Melanocyte of skin (primary cell): ENCODE data around the gene TCP11L1. TPM values are rescaled to one million over a fixed set of nuclear protein-coding genes. Genes with fewer than 3 reads are reported as not detected.

Experiments used
- small RNA-seq, 2 donors: library from RNA; depleted of rRNA; stranded (forward); fragments of <200 nt; gene quantifications; one replicate each; pipeline ENCODE3, GENCODE V24; 2012
- total RNA-seq, 2 donors: library from RNA; depleted of rRNA; stranded (reverse); fragments of >200 nt; gene quantifications; 2 replicates each; pipeline ENCODE4 v1.2.3, GENCODE V29; 2012

Gene TCP11L1
- 10 to 100 TPM; 17.9 to 18.6 TPM for total RNA-seq

GRCh38 chr11:33039274-33040032, at the start of gene TCP11L1:
TSS of gene TCP11L1 (plus strand) at chr11:33039572. CDS start at chr11:33043774, 4,202 bp downstream.

GRCh38 chr11:33015621-33016551, 23.5 kb upstream of the TCP11L1 start, which contains the start of gene DEPDC7:
TSS of gene DEPDC7 (plus strand) at chr11:33015878. CDS start at chr11:33015956, 78 bp downstream.

Small RNA genes lying within 50 kb of the gene (small RNA-seq; reads per million reads assigned to genes)
- gene RF00019 = 0 reads per million in 2 donors

Other genes with a start within 250 kb of the TCP11L1 start
- gene CCDC73, start 244.9 kb upstream of the TCP11L1 start, total RNA-seq = not detected
- 1 to 10 TPM; 2.3 to 3.4 TPM for gene PRRG4, start 209.6 kb upstream of the TCP11L1 start, total RNA-seq
- gene QSER1, start 146.8 kb upstream of the TCP11L1 start, total RNA-seq = 10 to 100 TPM; 18.2 to 26.0 TPM
- 10 to 100 TPM; 19.3 to 26.3 TPM for gene DEPDC7, start 23.7 kb upstream of the TCP11L1 start, total RNA-seq
- gene CSTF3, start 121.9 kb downstream of the TCP11L1 start, total RNA-seq = 10 to 100 TPM; 12.4 to 26.0 TPM
- gene HIPK3, start 217.8 kb downstream of the TCP11L1 start, total RNA-seq = 10 to 100 TPM; 64.0 to 65.3 TPM